ACHN (cell line): ENCODE data around the gene CSRP3.

ENCODE experiments used
- DNase-seq: peaks from one replicate; pipeline ENCODE4 v3.0.0-alpha.2; 2015
- in situ Hi-C: cut with HindIII; loops from 2 replicates; pipeline ENCODE4 v1.10.0; 2017; ENCODE audit warnings: low sequenced_read_pairs, low pct_ligation_motif_present, low pct_unique_long_range_greater_than_20kb

Gene CSRP3

DNA sequence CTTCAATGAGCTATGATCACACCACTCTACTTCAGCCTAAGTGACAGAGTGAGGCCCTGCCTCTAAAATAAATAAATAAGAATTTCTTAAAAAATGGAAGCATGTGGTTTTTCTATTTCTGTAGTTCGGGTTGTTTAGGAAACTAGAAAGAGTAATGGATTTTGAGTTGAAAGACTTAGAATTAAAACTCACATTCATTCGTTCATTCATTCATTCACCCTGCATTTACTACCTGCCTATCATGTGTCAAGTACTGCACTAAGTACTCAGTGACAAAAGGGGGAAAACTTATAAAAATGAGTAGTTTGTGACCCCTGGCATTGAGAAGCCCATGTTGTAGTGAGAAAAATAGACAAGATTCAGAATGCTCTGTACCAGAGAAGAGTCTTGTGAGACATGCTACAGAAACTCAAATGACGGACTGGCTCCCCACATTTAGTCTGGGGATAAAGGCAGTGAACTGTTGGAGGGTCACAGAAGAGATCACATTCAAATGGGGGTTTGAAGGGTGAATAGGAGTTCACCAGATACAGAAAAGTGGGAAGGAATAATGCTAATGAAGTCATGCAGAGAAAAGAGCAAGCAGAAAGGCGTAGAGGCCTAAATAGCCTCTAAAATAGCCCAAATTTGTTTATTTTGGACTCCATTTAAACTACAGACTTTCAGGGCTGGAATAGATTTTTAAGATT is 7.0 kb downstream of the CSRP3 start:
- no peak for DNase-seq
- in situ Hi-C loops, result no loop called here

DNA sequence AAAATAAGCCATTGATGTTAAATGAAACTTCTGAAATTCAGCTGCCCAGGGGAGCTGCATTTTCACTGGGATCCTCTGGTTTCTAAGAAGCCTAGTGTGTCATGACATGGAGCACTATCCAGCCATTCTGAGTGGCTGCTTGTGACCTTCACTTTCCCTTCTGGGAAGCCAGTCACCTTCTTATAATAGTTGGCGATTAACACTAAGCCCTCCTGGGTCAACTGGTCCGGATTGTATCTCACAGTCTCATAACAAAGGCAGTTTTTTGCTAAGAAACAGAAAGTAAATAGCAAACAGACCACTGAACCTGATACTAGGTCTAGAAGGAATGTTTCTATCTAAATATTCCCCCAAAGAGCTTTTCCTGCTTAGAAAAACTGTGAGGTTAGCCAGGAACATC is 7.9 kb downstream of the CSRP3 start:
- DNase-seq, result no peak
- in situ Hi-C loops, result no loop called here

DNA sequence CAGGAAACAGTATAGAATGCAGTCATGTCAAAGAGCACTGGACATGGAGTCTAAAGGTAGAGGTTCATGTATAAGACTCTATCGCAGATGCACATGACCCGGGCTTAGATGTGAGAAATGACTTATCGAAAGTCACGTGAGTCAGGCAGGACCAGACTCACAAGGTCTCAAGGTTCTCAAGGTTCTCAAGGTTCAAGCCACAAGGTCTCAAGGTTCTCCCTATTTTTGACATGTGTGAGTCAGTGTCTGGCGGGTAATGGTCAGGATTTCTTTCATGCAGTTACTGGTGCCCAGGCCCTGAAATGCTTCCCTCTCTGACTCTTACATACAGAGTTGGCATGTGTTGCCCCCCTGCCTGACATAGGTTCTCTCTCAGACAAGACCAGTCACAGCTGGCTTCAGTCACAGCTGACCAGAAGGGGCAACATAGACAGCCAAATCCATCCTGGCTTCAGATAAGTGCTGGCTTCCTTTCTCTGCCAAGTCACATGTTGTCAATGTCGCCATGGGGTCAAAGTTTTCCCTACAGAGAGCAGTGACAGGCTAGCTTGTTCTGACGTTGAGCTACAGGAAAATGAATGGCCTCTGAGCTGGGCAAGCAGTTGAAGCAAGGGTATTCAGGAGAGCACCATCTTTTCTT is 10.1 kb downstream of the CSRP3 start:
- in situ Hi-C loops, result no loop called here
- no peak for DNase-seq

DNA sequence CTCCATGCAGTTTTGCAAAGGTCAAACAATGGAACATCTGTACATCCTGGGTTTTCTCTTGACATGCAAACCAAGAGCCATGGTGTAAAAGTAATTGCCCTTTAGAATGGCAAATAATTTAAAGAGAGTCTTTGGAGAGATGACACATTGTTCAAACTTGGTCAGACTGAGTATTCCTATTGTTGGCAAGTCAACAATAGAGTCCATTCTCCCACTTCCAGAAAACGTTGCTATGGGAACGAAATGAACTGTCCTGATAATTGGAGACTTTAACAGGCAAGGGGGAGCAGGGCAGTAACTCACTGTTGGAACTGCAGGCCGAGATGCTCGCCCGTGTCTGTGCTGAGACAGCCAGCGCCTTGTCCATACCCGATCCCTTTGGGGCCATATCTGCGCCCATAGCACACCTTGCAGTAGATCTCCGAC is 13.9 kb downstream of the CSRP3 start:
- in situ Hi-C loops, result no loop called here
- DNase-seq, result no peak

DNA sequence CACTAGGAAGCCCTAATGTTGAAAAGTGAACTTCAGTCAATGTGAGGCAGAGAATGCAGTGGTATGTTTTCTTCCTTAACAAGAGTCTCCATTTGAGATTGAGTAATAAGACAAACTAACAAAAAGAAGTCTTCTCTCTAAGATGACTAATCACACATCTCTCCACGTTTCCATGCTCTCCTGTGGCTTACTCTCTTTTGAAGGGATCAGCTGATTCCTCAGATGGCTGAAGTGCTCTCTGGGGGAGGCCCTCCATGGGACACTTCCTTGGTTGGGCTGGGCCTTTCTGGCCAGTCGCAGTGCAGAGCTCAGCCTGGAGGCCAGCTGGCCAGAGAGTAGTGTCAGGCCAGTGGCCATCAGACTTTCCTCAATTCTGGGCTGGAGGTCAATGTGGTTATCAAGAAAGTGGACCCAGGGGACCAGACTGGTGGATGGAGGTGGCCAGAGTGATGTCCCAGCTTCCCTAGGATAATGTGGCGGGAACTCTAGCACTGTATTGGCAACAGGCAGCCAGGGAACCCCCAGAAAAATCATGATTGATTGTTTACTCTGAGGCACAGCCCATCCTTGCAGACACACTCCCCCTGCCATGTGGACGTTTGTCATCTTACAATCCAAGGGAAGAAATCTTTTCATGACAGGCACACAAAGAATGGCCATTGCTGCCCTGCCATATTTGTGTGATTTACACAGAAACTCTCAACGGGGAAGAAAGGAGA is 14.5 kb downstream of the CSRP3 start:
- no peak for DNase-seq
- in situ Hi-C loops, result no loop called here

DNA sequence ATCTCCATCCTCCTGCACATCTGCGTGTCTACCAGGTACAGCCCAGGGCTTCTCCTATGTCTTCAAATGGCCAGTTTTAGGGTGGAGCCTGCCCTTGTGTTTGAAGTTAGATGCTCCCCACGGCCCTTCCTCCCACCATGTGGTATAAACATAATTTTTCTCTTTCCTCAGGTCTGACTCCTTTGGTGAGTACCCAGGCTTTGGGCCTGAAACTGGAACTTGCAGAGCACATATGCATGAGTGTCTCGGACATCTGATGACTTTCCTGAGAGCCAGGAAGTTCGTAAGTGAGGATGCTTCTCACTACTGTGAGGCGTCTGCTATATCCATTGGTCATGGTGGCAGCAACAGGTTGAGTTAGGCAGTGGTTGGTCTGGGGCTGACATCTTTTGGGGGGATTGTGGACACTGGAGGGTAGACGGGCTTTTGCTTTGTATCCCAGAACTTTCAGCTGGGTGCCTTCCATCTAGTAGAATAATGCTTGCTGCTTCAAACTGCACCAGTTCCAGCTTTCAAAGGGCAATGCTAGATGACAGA is 16.2 kb downstream of the CSRP3 start:
- in situ Hi-C loops, result no loop called here
- DNase-seq, result no peak

DNA sequence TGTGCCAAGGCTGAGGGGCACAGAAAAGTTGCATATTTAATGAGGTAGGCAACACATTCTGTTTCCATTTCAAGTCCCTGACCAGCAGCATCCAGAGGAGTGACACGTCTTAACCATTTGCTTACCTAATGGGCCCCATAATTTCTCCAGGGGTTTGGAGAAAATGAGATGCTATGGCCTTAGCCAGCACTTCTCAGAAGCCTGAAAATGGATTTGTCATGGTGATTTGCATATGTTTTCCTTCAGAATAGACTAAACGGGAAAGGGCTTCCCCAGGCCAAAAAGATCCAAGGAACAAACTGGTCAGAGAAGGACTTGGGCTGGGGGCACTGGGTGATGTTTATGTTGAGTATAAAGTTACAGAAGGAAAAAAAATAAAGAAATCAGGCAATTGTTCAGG is 16.7 kb downstream of the CSRP3 start:
- DNase-seq, result no peak
- in situ Hi-C loops, result no loop called here

DNA sequence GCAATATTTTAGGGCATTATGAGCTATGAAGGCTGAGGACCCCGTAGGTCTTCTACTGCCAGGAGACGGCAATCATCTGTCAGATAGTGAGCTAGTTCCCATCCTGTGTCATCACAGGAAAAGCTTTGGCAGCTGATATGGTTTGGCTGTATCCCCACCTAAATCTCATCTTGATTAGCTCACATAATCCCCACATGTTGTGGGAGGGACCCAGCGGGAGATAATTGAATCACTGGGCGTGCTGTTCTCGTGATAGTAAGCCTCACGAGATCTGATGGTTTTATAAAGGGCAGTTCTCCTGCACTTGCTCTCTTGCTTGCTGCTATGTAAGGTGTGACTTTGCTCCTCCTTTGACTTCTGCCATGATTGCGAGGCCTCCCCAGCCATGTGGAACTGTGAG is 18.1 kb downstream of the CSRP3 start:
- in situ Hi-C loops, result no loop called here
- no peak for DNase-seq

DNA sequence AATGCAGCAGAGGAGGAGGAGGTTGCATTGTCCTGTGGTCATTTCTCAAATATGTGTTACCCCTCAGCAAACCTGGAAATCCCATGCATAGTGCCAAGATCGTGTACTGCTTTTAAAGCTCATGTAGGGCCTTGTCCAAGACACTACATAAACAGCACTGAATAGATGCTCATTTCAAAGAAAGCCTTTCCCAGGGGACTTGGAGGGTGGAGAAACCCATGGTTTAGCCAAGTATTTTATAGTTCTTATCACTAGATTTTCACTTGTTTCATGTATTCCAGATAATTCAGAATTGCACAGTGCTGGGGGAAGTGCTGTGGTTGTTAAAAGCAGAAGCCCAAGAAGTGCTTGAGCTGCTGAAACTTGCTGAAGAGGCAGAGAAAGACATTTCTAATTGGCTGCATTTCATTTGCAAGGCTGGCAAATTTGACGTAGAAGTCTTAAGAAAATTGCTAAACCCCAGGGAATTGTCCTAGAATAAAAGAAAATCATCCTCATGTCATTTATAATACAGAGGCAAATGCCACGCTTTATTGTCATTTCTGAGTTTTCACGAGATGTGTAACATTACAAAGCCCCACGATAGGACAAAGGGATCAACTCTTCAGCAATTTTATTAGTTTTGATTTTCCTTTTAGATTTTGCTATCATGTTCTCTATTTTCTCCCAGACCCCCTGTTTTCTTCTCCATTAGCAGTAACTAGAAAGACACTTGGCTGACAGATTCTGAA is 20.1 kb downstream of the CSRP3 start:
- in situ Hi-C loops, result no loop called here
- DNase-seq, result no peak

DNA sequence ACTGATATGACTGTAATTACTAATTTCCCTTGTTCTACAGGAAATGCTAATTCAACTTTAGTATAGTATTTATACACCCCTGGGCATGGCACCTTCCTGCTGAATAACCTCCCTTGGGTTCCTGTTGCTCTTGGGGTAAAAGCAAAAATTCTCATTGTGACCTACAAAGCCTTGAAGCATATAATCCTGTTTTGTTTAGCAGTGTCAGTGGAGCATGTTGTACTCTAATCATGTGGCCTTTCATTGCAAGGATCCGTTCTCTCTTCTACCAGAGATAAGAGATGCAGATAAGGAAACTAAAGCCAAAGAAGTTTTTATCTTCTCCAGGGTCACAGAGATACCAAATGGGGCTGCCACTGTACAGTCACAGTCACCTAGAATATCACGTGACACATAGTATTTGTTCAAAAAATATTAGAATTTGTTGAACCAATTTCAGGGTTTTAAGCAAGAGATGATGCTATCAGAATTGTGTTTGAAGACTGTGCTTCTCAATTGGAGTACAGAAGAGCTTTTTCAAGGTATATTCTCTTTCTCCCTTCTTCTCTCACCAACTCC is 25.1 kb downstream of the CSRP3 start:
- no peak for DNase-seq
- in situ Hi-C loops, result no loop called here

DNA sequence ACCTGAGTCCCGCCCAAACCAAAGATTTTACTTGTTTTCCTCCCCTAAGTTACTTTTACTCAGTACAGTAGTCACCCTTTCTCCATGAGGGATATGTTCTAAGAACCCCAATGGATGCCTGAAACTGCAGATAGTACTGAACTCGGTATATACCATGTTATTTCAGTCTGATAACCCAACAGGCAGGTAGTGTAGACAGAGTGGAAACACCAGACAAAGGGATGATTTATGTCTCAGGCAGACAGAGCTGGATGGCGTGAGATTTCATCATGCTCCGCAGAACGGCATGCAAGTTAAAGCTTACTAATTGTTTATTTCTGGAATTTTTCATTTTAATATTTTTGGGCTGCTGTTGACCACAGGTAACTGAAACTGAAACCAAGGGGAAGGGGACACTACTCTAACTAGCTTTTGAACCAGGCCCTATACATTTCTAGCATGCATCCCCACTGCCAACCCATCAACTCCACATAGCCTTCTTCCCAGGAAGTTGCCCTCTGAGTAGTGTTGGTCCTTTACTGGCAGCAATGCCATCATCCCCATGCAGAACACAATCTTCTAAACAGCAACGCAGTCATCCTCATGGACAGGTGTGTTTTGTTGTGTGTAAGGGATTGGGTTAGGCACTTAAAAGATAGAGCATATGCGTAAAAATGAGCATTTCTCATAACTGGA is 27.7 kb downstream of the CSRP3 start:
- no peak for DNase-seq
- in situ Hi-C loops, result no loop called here

DNA sequence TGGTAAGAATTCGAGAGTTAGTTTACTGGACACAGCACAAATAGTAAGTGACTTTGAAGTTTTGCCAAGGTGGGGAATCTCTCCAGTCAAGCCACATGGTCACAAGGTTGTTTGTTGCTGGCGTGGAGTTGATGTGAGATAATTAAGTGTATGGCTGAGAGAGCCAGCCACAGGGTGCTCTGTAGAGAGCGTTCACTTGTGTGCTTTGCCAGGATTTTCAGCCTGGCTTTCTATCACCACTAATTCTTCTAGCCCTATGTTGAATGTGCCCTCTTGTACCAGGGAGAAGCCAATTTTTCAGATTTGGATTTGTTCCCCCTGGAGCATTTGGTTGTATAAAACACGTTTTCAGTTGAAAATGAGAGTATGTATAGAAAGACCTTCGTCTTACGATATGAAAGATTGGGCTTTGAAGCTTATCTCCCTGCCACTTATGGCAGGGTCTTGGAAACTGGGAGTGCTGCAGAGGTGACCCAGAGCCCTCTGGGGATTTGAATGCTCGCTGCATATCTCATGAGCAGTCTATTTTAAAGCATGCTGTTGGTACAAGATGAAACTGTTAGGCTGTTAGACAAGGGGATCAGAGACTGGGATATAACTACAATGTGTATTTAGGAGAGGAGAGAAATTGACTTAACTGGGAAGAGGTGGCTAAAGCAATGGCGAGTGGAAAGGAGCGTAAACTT is 28.6 kb downstream of the CSRP3 start:
- DNase-seq, result no peak
- in situ Hi-C loops, result no loop called here

DNA sequence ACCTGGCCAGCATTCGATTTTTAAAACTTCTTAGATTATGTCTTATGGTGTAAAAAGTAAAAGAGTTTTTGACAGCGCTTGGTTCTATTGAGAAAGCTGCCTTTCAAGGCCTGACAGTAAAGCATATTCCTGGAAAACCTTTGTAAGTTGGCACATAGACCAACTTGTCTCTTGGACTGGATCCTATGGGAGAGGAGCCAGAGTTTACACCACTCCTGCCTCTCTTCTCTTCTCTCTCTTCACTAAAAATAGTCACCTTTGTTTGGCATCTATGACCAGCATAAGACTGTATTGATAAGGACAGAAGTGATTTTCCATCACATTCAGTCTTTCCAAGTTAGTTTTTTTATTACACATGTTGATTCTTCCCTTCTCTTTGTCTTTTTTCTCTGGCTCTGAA is 33.7 kb downstream of the CSRP3 start:
- no peak for DNase-seq
- in situ Hi-C loops, result no loop called here

DNA sequence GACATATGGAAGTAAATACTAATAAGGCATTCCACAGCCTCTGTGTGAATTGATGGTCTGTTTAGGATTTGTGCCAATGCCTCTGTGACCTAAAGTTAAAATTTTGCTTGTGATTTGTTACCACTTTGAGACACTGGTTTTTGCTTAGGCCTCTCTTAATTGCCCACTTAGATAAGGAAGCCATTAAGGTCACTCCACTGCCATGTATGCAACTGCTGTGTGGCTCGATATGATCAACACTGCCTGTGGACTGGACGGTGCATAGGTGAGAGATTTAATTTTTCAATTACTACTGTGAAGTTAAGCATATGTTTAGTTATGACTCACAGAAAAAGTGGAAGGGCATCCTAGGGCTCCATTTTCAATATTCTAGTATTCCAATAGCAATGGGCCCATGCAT is 36.9 kb downstream of the CSRP3 start:
- in situ Hi-C loops, result no loop called here
- DNase-seq, result no peak

DNA sequence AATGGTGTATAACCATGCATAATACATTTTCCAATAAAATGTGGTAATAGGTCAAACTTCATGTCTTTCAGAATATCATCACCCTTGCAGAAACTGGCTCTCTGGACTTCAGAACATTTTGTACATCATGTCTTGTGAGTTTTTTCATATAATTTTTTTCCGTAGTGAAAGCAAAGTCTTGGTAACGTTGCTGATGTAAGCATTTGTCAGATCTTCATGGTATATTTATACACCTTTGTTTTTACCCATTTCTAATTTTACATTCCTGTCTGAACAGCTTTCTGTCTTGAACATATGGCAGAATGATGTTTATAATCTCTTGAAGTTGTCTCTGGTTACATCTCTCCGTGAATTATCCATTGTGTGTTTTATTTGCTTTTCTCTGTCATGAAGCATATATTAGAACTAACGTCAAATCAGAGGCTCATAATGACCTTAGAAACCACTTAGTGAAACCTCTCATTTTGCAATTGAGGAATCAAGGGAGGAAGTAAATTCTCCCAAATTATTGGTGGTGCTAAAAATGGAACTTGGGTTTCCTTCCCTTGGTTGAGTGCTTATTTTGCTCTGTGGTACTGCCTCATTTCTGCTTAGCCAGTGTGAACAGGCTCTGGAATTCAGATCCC is 37.4 kb downstream of the CSRP3 start:
- DNase-seq, result no peak
- in situ Hi-C loops, result no loop called here

DNA sequence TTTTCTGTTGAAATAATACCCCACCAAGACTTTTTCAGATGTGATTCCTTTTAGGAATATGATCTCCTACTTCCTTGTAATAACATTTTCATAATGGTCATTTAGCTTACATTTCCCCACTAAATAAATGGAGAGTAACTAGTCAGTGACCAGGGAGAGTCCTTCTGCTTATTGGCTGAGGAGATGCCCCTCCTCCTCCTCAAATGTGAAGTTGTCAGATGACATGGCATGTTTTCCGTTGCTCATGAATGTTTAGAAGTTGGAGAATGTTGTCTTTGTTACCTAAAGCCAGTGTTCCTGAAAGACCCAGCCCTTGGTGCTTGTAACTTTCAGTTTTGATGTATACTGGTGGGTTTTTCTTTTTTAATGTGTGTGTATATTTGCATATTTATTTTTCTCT is 38.2 kb downstream of the CSRP3 start:
- in situ Hi-C loops, result no loop called here
- no peak for DNase-seq

DNA sequence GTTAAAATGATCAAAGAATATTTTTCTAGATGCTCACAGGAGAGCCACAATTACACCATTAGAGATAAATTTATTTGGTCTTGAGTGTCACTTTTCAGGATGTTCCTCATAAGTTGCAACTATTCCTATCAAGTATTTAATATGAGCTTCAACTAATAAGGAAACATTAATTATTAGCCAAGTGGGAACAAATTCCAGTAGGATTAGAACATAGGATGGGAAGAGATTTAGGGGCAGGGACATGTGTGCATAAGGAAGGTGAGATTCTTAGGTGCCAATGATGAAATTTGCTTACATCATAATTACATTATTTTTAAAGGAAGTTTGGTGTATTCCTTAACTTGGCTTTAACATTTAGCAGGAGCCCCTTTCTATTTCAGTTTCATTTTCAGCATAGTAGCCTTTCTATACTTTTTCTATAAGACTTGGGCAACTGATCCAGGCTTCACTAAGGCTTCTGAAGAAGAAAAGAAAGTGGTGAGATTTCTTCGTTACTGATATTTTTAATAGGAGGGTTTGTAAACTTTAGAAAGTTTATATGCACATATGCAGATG is 38.8 kb downstream of the CSRP3 start:
- in situ Hi-C loops, result no loop called here
- DNase-seq, result no peak
